OCI-LY7 (cell line): ENCODE measurements around the gene FAN1. TPM values are rescaled to one million over a fixed set of nuclear protein-coding genes. Genes with fewer than 3 reads are reported as not detected.

Experiments
- BruUV-seq: library from RNA; stranded (reverse); fragments of 400-500 nt; replicated peaks from 2 replicates; lab custom pipeline; 2021; lab: Mats Ljungman, UMichigan
- CTCF ChIA-PET: fragments of 300-600 bp; sonication (Branson Sonifier 250); formaldehyde crosslinking; loops from one replicate; lab custom pipeline; 2022; ENCODE audit warnings: antibody characterized with exemption; ENCODE audit not compliant: unreplicated experiment; lab: Charles Lee
- POLR2A ChIA-PET: fragments of 300-600 bp; sonication (Branson Sonifier 250); formaldehyde crosslinking; loops from one replicate; lab custom pipeline; 2022; ENCODE audit warnings: antibody characterized with exemption; lab: Charles Lee
- DNase-seq: peaks from one replicate; pipeline ENCODE4 v3.0.0-alpha.2; 2015; ENCODE audit warnings: low spot score
- H2AFZ ChIP-seq: fragments of 200-600 bp; sonication (generic), shearing (Covaris generic); 2 replicates; pipeline ENCODE4 v1.6.1; 2014; ENCODE audit warnings: mild to moderate bottlenecking, antibody characterized with exemption, low read length, moderate library complexity
- H3K27ac ChIP-seq: fragments of 200-600 bp; sonication (generic); 2 replicates; pipeline ENCODE4 v1.5.1; 2014; ENCODE audit warnings: mixed run types, low read depth, mild to moderate bottlenecking, moderate library complexity, low read length, inconsistent platforms; ENCODE audit not compliant: poor library complexity, severe bottlenecking
- H3K36me3 ChIP-seq: fragments of 200-600 bp; sonication (generic); 2 replicates; pipeline ENCODE4 v1.6.1; 2014; ENCODE audit warnings: mild to moderate bottlenecking, antibody characterized with exemption, low read length, moderate library complexity, mixed read lengths; ENCODE audit not compliant: insufficient read depth
- H3K4me1 ChIP-seq: fragments of 200-600 bp; sonication (generic); 2 replicates; pipeline ENCODE4 v1.5.1; 2014; ENCODE audit warnings: mild to moderate bottlenecking, low read length; ENCODE audit not compliant: insufficient read depth, poor library complexity, severe bottlenecking
- H3K4me2 ChIP-seq: fragments of 200-600 bp; sonication (generic); 2 replicates; pipeline ENCODE4 v1.6.1; 2014; ENCODE audit warnings: mild to moderate bottlenecking, low read length
- H3K4me3 ChIP-seq: fragments of 200-600 bp; sonication (generic); 2 replicates; pipeline ENCODE4 v1.5.1; 2014; ENCODE audit warnings: mild to moderate bottlenecking, low read depth, low read length; ENCODE audit not compliant: poor library complexity, severe bottlenecking
- H3K79me2 ChIP-seq: fragments of 200-600 bp; sonication (generic); 2 replicates; pipeline ENCODE4 v1.6.1; 2016; ENCODE audit warnings: low read depth, mild to moderate bottlenecking, low read length, moderate library complexity, mixed read lengths; ENCODE audit not compliant: insufficient read depth
- H3K9me2 ChIP-seq: fragments of 200-600 bp; sonication (generic); 2 replicates; pipeline ENCODE4 v1.6.1; 2016; ENCODE audit warnings: mild to moderate bottlenecking, low read length, mixed read lengths; ENCODE audit not compliant: insufficient read depth
- H3K9me3 ChIP-seq: fragments of 200-600 bp; sonication (generic); 2 replicates; pipeline ENCODE4 v1.6.1; 2014; ENCODE audit warnings: mild to moderate bottlenecking, mixed run types, low read length, mixed read lengths
- H4K20me1 ChIP-seq: fragments of 200-600 bp; sonication (generic); 2 replicates; pipeline ENCODE4 v1.6.1; 2014; ENCODE audit warnings: mild to moderate bottlenecking, antibody characterized with exemption, low read length, moderate library complexity, mixed read lengths; ENCODE audit not compliant: insufficient read depth
- EZH2phosphoT487 ChIP-seq: fragments of 200-600 bp; sonication (generic); IDR thresholded peaks from 2 replicates; pipeline ENCODE4 v1.6.1; 2018; ENCODE audit warnings: low read depth, borderline replicate concordance, mild to moderate bottlenecking, mixed run types, antibody characterized with exemption, low read length, moderate library complexity, mixed read lengths
- intact Hi-C: fragments of 100-400 bp; cut with micrococcal nuclease; formaldehyde crosslinking; loops from one replicate; pipeline ENCODE4 v1.10.0; 2022; ENCODE audit not compliant: unreplicated experiment
- total RNA-seq, 2 experiments: library from RNA; depleted of rRNA in 1 of 2; stranded (reverse); fragments of >200 nt in 1 of 2; shearing (Covaris generic) in 1 of 2; gene quantifications; 2 replicates each; pipeline ENCODE4 v1.2.3, GENCODE V29; 2014 to 2022
- TF ChIP-seq, protein P1 (sequence below): fragments of 200-600 bp; sonication (generic); conservative IDR thresholded peaks from 2 replicates; pipeline ENCODE4 v1.5.1; 2014; ENCODE audit warnings: mild to moderate bottlenecking, antibody characterized with exemption, low read length, moderate library complexity, mixed read lengths

The FAN1 gene
- total RNA-seq, 2 experiments from 2014 or later, result 14.7 to 16.4 TPM

DNA sequence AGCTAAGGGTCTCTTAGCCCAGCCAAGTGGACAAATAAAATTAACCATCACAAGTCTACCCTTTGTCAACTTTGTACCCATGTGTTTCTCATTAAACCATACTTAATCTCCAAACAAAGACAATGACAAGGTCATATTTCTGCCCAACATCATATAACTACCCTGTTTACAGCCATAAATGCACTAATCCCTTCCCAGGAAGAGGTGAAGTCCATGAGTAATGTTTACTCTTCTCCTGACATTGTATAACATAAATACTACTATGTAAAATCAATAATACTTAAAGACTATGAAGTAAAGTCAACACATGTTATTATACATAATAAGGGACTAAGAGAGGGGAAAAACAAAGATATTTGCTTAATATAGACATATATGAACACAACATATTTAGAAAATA lies 38.5 kb upstream of the FAN1 start:
- Histone ChIP-seq H3K9me3 (no peaks in the 10 kb centered on the region), H3K36me3 (no peaks in the 10 kb centered on the region), H3K4me1 (no peaks in the 10 kb centered on the region), H3K9me2 (no peaks in the 10 kb centered on the region), H3K27ac (no peak overlapping the region), H3K79me2 (no peaks in the 10 kb centered on the region), H3K4me2 (no peak overlapping the region), H4K20me1 (no peaks in the 10 kb centered on the region), H2AFZ (no peak overlapping the region), H3K4me3 (no peak overlapping the region)
- no peak for DNase-seq
- BruUV-seq, result no TSS peak
- intact Hi-C loops, result no loop called here
- CTCF ChIA-PET, result no interaction called here
- TF ChIP-seq EZH2phosphoT487, result no peak
- TF ChIP-seq, protein P1, sequence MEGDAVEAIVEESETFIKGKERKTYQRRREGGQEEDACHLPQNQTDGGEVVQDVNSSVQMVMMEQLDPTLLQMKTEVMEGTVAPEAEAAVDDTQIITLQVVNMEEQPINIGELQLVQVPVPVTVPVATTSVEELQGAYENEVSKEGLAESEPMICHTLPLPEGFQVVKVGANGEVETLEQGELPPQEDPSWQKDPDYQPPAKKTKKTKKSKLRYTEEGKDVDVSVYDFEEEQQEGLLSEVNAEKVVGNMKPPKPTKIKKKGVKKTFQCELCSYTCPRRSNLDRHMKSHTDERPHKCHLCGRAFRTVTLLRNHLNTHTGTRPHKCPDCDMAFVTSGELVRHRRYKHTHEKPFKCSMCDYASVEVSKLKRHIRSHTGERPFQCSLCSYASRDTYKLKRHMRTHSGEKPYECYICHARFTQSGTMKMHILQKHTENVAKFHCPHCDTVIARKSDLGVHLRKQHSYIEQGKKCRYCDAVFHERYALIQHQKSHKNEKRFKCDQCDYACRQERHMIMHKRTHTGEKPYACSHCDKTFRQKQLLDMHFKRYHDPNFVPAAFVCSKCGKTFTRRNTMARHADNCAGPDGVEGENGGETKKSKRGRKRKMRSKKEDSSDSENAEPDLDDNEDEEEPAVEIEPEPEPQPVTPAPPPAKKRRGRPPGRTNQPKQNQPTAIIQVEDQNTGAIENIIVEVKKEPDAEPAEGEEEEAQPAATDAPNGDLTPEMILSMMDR, result no peak
- POLR2A ChIA-PET, result interaction anchor here (1.2 kb wide), 1 partner anchor 12 kb away, joined by 3 read pairs; no protein-coding TSS in a partner anchor

DNA sequence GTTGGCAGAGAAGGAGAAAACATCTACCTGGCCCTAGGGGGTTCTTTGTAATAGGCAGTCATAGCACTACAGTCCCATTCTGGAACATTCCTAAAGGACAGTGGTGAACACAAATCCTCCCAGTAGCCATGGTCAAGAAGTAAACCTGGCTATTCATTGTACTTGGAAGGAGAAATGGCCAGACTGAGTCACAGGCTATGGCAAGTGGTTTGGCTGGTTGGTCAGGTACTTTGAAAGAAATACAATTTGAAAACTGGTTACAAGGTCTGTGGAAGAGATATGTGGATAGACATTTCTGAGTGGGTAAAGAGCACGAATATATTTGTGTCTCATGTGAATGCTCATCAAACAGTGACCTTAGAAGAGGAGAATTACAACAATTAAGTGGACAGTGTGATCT lies 33.0 kb upstream of the FAN1 start:
- BruUV-seq, result no TSS peak
- POLR2A ChIA-PET, result interaction anchor here (1.9 kb wide), 1 partner anchor 12 kb away, joined by 5 read pairs; no protein-coding TSS in a partner anchor
- TF ChIP-seq, protein P1, result no peak
- no peak for TF ChIP-seq EZH2phosphoT487

DNA sequence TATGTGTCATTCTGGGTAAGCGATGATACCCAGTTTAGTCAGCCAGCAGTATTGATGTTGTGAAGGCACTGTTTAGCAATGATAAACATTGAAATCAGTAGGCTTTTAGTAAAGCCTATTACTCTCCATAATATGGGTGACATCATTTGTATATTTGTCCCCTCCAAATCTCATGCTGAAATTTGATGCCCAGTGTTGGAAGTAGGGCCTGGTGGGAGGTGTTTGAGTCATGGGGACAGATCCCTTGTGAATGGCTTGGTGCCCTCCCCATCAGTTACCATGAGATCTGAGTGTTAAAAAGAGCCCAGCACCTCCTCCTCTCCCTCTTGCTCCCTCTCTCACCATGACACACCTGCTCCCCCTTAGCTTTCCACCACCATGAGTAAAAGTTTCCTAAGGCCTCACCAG lies 31.4 kb upstream of the FAN1 start:
- Histone ChIP-seq H3K9me2 (no peaks in the 10 kb centered on the region), H3K4me1 (no peaks in the 10 kb centered on the region), H3K4me2 (no peak overlapping the region), H4K20me1 (no peaks in the 10 kb centered on the region), H2AFZ (no peak overlapping the region), H3K27ac (no peak overlapping the region), H3K9me3 (no peaks in the 10 kb centered on the region), H3K36me3 (no peaks in the 10 kb centered on the region), H3K79me2 (no peaks in the 10 kb centered on the region), H3K4me3 (no peak overlapping the region)
- ChIA-PET CTCF (no interaction called here), POLR2A (no interaction called here)
- BruUV-seq, result no TSS peak
- intact Hi-C loops, result no loop called here
- TF ChIP-seq, protein P1, result no peak
- TF ChIP-seq EZH2phosphoT487, result no peak
- no peak for DNase-seq

More for the DNA sequence above, 33.0 kb upstream of the FAN1 start:
- no peaks in the 10 kb centered on the region for H3K36me3 ChIP-seq
- H3K79me2 ChIP-seq, result no peaks in the 10 kb centered on the region
- no peaks in the 10 kb centered on the region for H3K9me2 ChIP-seq
- CTCF ChIA-PET, result no interaction called here
- no peaks in the 10 kb centered on the region for H4K20me1 ChIP-seq
- no peak overlapping the region for H3K27ac ChIP-seq
- no peaks in the 10 kb centered on the region for H3K4me1 ChIP-seq
- no peak overlapping the region for H3K4me2 ChIP-seq
- no peak overlapping the region for H3K4me3 ChIP-seq
- no peaks in the 10 kb centered on the region for H3K9me3 ChIP-seq
- no peak for DNase-seq
- no peak overlapping the region for H2AFZ ChIP-seq
- intact Hi-C loops, result no loop called here
